ENCODE results near the gene FBXL22. TPM values are rescaled to one million over a fixed set of nuclear protein-coding genes. Genes with fewer than 3 reads are reported as not detected.

FBXL22 gene
- total and polyA plus RNA-seq, 2 experiments from 2014 or later: 0.26 TPM; not detected in 1

DNA sequence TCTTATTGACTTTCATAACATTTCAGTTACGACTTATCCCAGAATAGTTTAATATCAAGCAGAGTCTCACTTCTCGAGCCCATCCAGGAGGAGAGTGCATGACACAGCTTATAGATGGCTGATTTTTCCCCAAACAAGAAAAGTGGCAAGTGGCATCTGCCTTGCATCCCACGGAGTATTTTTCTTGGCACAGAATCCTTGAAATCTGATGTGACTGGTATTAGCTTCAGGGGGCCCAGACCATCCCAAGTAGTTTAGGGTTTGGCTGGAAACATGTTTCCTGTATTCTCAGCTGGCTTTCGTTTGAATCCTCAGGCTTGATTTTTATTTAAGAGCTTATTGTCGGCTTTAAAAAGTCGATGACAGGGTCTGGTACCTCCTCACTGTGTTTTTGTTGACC is 20.7 kb upstream of the FBXL22 start:
- Histone ChIP-seq H2AFZ (no peak overlapping the region), H3K9me2 (ENCODE audit: insufficient read depth) (no peaks in the 10 kb centered on the region), H3K4me3 (no peak overlapping the region), H3K27ac (ENCODE audit: low read depth) (no peak overlapping the region), H4K20me1 (replicated peaks; ENCODE audit: insufficient read depth) (no peaks in the 10 kb centered on the region), H3K4me1 (ENCODE audit: insufficient read depth) (no peaks in the 10 kb centered on the region), H3K27me3 (ENCODE audit: insufficient read depth) (no peaks in the 10 kb centered on the region), H3F3A (replicated peaks; ENCODE audit: low read depth) (no peaks in the 10 kb centered on the region), H3K4me2 (no peak overlapping the region), H3K36me3 (ENCODE audit: insufficient read depth) (no peaks in the 10 kb centered on the region), H3K79me2 (replicated peaks; ENCODE audit: insufficient read depth) (no peaks in the 10 kb centered on the region)
- TF ChIP-seq CREB1 (CRISPR knock-in tag; IDR thresholded peaks at IDR 0.05; ENCODE audit: low read depth): no peak
- TF ChIP-seq, protein P1, sequence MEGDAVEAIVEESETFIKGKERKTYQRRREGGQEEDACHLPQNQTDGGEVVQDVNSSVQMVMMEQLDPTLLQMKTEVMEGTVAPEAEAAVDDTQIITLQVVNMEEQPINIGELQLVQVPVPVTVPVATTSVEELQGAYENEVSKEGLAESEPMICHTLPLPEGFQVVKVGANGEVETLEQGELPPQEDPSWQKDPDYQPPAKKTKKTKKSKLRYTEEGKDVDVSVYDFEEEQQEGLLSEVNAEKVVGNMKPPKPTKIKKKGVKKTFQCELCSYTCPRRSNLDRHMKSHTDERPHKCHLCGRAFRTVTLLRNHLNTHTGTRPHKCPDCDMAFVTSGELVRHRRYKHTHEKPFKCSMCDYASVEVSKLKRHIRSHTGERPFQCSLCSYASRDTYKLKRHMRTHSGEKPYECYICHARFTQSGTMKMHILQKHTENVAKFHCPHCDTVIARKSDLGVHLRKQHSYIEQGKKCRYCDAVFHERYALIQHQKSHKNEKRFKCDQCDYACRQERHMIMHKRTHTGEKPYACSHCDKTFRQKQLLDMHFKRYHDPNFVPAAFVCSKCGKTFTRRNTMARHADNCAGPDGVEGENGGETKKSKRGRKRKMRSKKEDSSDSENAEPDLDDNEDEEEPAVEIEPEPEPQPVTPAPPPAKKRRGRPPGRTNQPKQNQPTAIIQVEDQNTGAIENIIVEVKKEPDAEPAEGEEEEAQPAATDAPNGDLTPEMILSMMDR (conservative IDR thresholded peaks at IDR 0.05; ENCODE audit: low read depth in 2 of 2): no peak
- TF ChIP-seq, protein P2, sequence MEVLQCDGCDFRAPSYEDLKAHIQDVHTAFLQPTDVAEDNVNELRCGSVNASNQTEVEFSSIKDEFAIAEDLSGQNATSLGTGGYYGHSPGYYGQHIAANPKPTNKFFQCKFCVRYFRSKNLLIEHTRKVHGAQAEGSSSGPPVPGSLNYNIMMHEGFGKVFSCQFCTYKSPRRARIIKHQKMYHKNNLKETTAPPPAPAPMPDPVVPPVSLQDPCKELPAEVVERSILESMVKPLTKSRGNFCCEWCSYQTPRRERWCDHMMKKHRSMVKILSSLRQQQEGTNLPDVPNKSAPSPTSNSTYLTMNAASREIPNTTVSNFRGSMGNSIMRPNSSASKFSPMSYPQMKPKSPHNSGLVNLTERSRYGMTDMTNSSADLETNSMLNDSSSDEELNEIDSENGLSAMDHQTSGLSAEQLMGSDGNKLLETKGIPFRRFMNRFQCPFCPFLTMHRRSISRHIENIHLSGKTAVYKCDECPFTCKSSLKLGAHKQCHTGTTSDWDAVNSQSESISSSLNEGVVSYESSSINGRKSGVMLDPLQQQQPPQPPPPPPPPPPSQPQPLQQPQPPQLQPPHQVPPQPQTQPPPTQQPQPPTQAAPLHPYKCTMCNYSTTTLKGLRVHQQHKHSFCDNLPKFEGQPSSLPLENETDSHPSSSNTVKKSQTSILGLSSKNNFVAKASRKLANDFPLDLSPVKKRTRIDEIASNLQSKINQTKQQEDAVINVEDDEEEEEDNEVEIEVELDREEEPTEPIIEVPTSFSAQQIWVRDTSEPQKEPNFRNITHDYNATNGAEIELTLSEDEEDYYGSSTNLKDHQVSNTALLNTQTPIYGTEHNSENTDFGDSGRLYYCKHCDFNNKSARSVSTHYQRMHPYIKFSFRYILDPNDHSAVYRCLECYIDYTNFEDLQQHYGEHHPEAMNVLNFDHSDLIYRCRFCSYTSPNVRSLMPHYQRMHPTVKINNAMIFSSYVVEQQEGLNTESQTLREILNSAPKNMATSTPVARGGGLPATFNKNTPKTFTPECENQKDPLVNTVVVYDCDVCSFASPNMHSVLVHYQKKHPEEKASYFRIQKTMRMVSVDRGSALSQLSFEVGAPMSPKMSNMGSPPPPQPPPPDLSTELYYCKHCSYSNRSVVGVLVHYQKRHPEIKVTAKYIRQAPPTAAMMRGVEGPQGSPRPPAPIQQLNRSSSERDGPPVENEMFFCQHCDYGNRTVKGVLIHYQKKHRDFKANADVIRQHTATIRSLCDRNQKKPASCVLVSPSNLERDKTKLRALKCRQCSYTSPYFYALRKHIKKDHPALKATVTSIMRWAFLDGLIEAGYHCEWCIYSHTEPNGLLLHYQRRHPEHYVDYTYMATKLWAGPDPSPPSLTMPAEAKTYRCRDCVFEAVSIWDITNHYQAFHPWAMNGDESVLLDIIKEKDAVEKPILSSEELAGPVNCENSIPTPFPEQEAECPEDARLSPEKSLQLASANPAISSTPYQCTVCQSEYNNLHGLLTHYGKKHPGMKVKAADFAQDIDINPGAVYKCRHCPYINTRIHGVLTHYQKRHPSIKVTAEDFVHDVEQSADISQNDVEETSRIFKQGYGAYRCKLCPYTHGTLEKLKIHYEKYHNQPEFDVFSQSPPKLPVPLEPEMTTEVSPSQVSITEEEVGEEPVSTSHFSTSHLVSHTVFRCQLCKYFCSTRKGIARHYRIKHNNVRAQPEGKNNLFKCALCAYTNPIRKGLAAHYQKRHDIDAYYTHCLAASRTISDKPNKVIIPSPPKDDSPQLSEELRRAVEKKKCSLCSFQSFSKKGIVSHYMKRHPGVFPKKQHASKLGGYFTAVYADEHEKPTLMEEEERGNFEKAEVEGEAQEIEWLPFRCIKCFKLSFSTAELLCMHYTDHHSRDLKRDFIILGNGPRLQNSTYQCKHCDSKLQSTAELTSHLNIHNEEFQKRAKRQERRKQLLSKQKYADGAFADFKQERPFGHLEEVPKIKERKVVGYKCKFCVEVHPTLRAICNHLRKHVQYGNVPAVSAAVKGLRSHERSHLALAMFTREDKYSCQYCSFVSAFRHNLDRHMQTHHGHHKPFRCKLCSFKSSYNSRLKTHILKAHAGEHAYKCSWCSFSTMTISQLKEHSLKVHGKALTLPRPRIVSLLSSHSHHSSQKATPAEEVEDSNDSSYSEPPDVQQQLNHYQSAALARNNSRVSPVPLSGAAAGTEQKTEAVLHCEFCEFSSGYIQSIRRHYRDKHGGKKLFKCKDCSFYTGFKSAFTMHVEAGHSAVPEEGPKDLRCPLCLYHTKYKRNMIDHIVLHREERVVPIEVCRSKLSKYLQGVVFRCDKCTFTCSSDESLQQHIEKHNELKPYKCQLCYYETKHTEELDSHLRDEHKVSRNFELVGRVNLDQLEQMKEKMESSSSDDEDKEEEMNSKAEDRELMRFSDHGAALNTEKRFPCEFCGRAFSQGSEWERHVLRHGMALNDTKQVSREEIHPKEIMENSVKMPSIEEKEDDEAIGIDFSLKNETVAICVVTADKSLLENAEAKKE (CRISPR knock-in tag; IDR thresholded peaks at IDR 0.05): no peak
- no peak for TF ChIP-seq NANOG (IDR thresholded peaks at IDR 0.05; ENCODE audit: borderline replicate concordance)
- TF ChIP-seq EZH2phosphoT487 (IDR thresholded peaks at IDR 0.05; ENCODE audit: unreplicated experiment): no peak
- no peaks in the 10 kb centered on the region for H3K9me3 Mint-ChIP-seq
- no peaks in the 10 kb centered on the region for H3K36me3 Mint-ChIP-seq (ENCODE audit: low read depth)
- H3K4me1 Mint-ChIP-seq: no peaks in the 10 kb centered on the region
- H3K27ac Mint-ChIP-seq: no peak overlapping the region
- DNase-seq (ENCODE audit: low spot score) (no peak), ATAC-seq (no peak)
- H3K27me3 Mint-ChIP-seq (ENCODE audit: insufficient read depth, low read depth, poor library complexity): no peaks in the 10 kb centered on the region
- no peak overlapping the region for H3K4me3 Mint-ChIP-seq

Data from GM23338 (cell line).